Naive thymus-derived CD4-positive, alpha-beta T cell (primary cell): ENCODE measurements around the gene EIF4EBP2. TPM values are rescaled to one million over a fixed set of nuclear protein-coding genes. Genes with fewer than 3 reads are reported as not detected.

Source experiments
- ATAC-seq: fragments of 150-1000 bp; cut with Tn5 transposase; 2 replicates; pipeline ENCODE4 v1.10.0; 2021; ENCODE audit warnings: mild to moderate bottlenecking, moderate library complexity
- CTCF ChIA-PET: fragments of 350-600 bp; sonication (Branson Sonifier 250); formaldehyde crosslinking; loops from one replicate; lab custom pipeline; 2021; ENCODE audit warnings: antibody characterized with exemption; lab: Charles Lee
- POLR2A ChIA-PET: fragments of 350-600 bp; sonication (Branson Sonifier 250); formaldehyde crosslinking; loops from one replicate; lab custom pipeline; 2021; ENCODE audit warnings: antibody characterized with exemption, inconsistent platforms; lab: Charles Lee
- DNase-seq, 9 donors: peaks; one replicate each; pipeline versions ENCODE4 v3.0.0 to v3.0.0-alpha.2; 2020 to 2022; ENCODE audit warnings: mixed read lengths in 1 of 9
- H3K27ac ChIP-seq: one replicate; pipeline ENCODE4 v1.7.0; 2013; ENCODE audit warnings: mild to moderate bottlenecking, low read depth, low read length, moderate library complexity
- H3K27me3 ChIP-seq, 2 donors: one replicate each; pipeline ENCODE4 v1.7.0; 2013; ENCODE audit warnings: low read length in 2 of 2, mild to moderate bottlenecking in 2 of 2, moderate library complexity in 2 of 2; ENCODE audit not compliant: control insufficient read depth in 2 of 2, insufficient read depth in 2 of 2
- H3K36me3 ChIP-seq, 3 experiments: 1 replicate in 2 of 3; 2 replicates in 1 of 3; pipeline ENCODE4 v1.7.0; 2013; ENCODE audit warnings: low read length in 3 of 3, mild to moderate bottlenecking in 3 of 3, moderate library complexity in 1 of 3; ENCODE audit not compliant: insufficient read depth in 3 of 3, control insufficient read depth in 2 of 3
- H3K4me1 ChIP-seq, 2 donors: one replicate each; pipeline ENCODE4 v1.7.0; 2013; ENCODE audit warnings: low read length in 2 of 2, mild to moderate bottlenecking in 2 of 2, moderate library complexity in 1 of 2; ENCODE audit not compliant: control insufficient read depth in 2 of 2, insufficient read depth in 2 of 2
- H3K4me3 ChIP-seq: 2 replicates; pipeline ENCODE4 v1.7.0; 2013; ENCODE audit warnings: mild to moderate bottlenecking, low read length
- H3K9me3 ChIP-seq, 3 experiments: 1 replicate in 2 of 3; 2 replicates in 1 of 3; pipeline ENCODE4 v1.7.0; 2013; ENCODE audit warnings: low read length in 3 of 3; ENCODE audit not compliant: control insufficient read depth in 2 of 3
- H3K27ac Mint-ChIP-seq, 9 donors: one replicate each; pipeline ENCODE4 v1.8.0; 2020 to 2022; ENCODE audit warnings: mixed read lengths in 9 of 9, mild to moderate bottlenecking in 8 of 9, moderate library complexity in 5 of 9, inconsistent platforms in 2 of 9
- H3K27me3 Mint-ChIP-seq, 5 donors: one replicate each; pipeline ENCODE4 v1.8.0; 2021 to 2022; ENCODE audit warnings: mixed read lengths in 5 of 5, mild to moderate bottlenecking in 1 of 5
- H3K36me3 Mint-ChIP-seq, 5 donors: one replicate each; pipeline ENCODE4 v1.8.0; 2020 to 2022; ENCODE audit warnings: mixed read lengths in 5 of 5, mild to moderate bottlenecking in 3 of 5, inconsistent platforms in 1 of 5
- H3K4me1 Mint-ChIP-seq, 7 donors: one replicate each; pipeline ENCODE4 v1.8.0; 2020 to 2022; ENCODE audit warnings: mixed read lengths in 7 of 7, mild to moderate bottlenecking in 3 of 7, inconsistent platforms in 1 of 7
- H3K4me3 Mint-ChIP-seq, 10 donors: one replicate each; pipeline ENCODE4 v1.8.0; 2020 to 2022; ENCODE audit warnings: mild to moderate bottlenecking in 10 of 10, mixed read lengths in 10 of 10, moderate library complexity in 6 of 10, inconsistent platforms in 2 of 10
- H3K9me3 Mint-ChIP-seq, 11 donors: one replicate each; pipeline ENCODE4 v1.8.0; 2020 to 2022; ENCODE audit warnings: mixed read lengths in 11 of 11, mild to moderate bottlenecking in 4 of 11, inconsistent platforms in 1 of 11, moderate library complexity in 1 of 11
- intact Hi-C, 2 donors: fragments of 100-400 bp; cut with micrococcal nuclease; formaldehyde crosslinking; loops; one replicate each; pipeline ENCODE4 v1.15.1; 2023
- polyA plus RNA-seq, 2 donors: library from polyadenylated mRNA; unstranded; fragments of 300-500 nt; fragmentation: Illumina TruSeq; gene quantifications; one replicate each; pipeline ENCODE4 v1.2.3, GENCODE V29; 2021
- total RNA-seq, 6 experiments: library from RNA in 5 of 6; stranded (reverse) in 5 of 6; gene quantifications; 1 replicate in 5 of 6; 2 replicates in 1 of 6; pipeline ENCODE4 v1.2.3 and lab custom pipeline; 2021 to 2026

EIF4EBP2 gene
- total and polyA plus RNA-seq, 7 experiments from 2014 or later, result 33.5 to 54.3 (median 47.8) TPM

DNA sequence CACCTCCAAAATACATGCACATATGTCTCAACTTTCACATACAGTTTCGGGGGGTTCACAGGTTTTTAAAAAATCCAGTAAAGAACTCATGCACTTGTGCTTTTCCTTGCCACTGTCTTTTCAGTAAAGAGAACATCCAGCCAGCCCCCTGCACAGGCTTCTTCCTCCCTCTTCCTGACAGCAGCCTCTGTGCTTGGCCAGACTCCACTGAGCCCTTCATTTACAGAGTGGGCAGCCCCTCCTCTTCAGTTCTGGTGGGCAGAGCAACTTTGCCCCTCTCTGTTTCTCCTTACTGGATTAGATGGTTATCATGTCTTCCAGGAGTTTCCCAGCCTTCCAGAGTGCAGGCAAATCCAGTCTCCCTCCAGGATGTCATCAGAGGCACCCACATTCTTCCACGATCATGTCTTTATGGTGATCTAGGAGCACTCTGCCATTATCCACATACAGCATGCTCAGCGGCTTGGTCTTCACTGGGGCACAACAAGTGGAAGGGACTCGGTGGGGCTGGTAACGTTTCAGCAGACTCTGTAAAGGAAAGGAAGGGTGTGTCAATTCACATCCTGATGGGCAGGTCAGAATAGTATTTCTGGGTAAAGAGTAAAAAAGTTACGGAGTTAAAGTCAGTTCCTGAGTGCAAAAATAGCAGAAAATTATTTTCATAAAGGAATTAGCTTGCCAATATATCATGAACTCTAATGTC lies 28.8 kb downstream of the EIF4EBP2 start:
- ATAC-seq (no peak), DNase-seq (no peak)
- H3K36me3 Mint-ChIP-seq, result peaks cover 0 to 12% (median 4%) of the 10 kb centered on the region in 5 donors
- H3K4me1 ChIP-seq, result peaks cover 0 to 18% of the 10 kb centered on the region in 2 donors
- H3K9me3 Mint-ChIP-seq, result no peaks in the 10 kb centered on the region
- peak overlapping the region; percentile 45 for H3K4me3 ChIP-seq
- H3K9me3 ChIP-seq, result no peaks in the 10 kb centered on the region
- H3K27ac ChIP-seq, result peak overlapping the region; percentile 64
- POLR2A ChIA-PET, result interaction anchor here (0.5 to 2.3 kb wide), 5 partner anchors 9 to 51 kb away, joined by 3 to 9 read pairs (median 4); partner anchors contain the start of gene EIF4EBP2
- H3K27ac Mint-ChIP-seq, result peak overlapping the region; percentile 76 to 97 (median 85)
- peaks cover 0 to 12% (median 0%) of the 10 kb centered on the region in 5 donors for H3K27me3 Mint-ChIP-seq
- H3K36me3 ChIP-seq, result no peaks in the 10 kb centered on the region
- CTCF ChIA-PET, result no interaction called here
- intact Hi-C loops, result loop anchor here in 1 of 2 donors (2.0 kb wide), 1 partner anchor 28 kb away; the partner anchor contains the start of gene EIF4EBP2
- peaks cover 11 to 39% (median 35%) of the 10 kb centered on the region in 7 donors for H3K4me1 Mint-ChIP-seq
- no peaks in the 10 kb centered on the region for H3K27me3 ChIP-seq
- H3K4me3 Mint-ChIP-seq, result peak overlapping the region; percentile 77 to 87 (median 82)

DNA sequence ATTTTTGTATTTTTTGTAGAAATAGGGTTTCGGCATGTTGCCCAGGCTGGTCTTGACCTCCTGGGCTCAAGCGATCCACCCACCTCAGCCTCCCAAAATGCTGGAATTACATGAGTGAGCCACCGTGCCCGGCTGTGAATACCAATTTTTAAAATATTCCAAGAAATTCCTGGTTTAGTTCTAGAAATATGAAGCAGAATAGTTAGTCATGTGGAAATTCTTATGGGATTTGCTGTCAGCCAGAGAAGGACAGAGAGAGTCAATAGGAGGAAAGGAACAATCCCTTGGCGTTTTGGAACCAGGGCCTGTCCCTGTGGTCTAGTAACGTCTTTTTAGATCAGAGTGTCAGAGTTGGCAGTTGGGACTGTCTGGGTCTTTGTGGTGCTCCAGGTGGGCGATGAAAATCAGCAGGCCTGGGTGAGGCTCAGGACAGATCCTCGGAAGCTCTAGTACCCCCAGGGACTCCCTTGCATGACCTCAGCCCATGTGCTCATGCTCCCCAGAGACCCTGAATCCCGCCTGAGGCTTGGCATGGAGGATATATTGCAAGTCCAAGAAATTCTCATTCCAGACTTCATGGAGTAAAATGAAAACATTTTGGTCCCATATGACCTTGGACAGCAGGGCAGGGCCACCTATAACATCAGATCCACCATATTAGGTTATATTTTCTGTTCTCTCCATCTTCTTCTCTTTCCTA lies 29.8 kb downstream of the EIF4EBP2 start:
- no peak for ATAC-seq
- Histone ChIP-seq H3K36me3 (no peaks in the 10 kb centered on the region), H3K9me3 (no peaks in the 10 kb centered on the region), H3K4me1 (peaks cover 0 to 18% of the 10 kb centered on the region in 2 donors), H3K4me3 (no peak overlapping the region), H3K27ac (no peak overlapping the region), H3K27me3 (no peaks in the 10 kb centered on the region)
- Mint-ChIP-seq H3K4me1 (peaks cover 11 to 39% (median 35%) of the 10 kb centered on the region in 7 donors), H3K27ac (peak overlapping the region in 8 of 9 donors; percentile 24 to 97 (median 76)), H3K36me3 (peaks cover 0 to 10% (median 0%) of the 10 kb centered on the region in 5 donors), H3K9me3 (no peaks in the 10 kb centered on the region), H3K4me3 (peak overlapping the region in 5 of 10 donors; percentile 5 to 85 (median 37)), H3K27me3 (peaks cover 0 to 22% (median 2%) of the 10 kb centered on the region in 5 donors)
- POLR2A ChIA-PET, result interaction anchor here (1.5 kb wide), 1 partner anchor 30 kb away, joined by 7 read pairs; the partner anchor contains the start of gene EIF4EBP2
- no peak for DNase-seq
- intact Hi-C loops, result loop anchor here in 1 of 2 donors (2.0 kb wide), 1 partner anchor 29 kb away; the partner anchor contains the start of gene EIF4EBP2
- CTCF ChIA-PET, result interaction anchor here (0.5 to 1.9 kb wide), 3 partner anchors 69 to 1123 kb away, joined by 4 to 6 read pairs (median 5); no protein-coding TSS in a partner anchor

DNA sequence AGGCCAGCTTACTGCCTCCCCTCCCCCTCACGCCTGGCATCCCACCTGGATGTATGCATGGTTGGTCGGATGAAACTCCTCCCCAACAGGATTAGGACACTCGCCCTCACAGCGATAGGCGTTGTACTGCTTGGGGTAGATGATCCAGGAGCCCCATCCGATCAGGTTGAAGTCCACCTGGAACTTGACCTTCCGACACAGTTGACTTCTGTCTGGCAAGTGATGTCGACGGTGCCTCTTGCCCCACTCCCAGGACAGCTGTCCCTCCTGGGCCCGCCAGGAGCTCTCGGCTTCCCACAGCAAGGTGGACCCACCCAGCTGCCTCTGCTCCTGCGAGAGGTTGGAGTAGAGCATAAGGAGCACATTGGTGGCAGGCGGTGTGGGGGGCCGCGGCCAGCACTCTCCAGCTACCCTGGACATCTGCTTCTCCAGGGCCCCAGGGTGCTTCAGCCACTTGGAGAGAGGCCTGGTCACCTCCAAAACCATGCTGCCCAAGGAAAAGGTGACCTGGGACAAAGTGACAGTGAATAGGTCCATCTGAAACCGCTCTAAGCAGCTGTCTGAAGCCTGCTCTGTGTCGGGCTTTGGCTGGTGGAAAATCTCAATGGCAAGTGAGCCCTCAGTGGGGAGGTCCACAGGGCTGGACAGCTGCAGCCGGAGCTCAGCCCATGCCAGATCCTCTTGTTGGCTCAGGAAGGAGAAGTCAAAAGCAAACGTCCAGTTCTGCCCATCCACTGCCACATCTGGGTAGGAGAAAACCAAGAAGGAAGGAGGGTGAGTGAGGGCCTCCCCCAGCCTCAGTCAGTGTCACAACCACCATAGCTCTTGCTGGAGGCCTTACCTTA lies 31.5 kb downstream of the EIF4EBP2 start:
- POLR2A ChIA-PET, result no interaction called here

DNA sequence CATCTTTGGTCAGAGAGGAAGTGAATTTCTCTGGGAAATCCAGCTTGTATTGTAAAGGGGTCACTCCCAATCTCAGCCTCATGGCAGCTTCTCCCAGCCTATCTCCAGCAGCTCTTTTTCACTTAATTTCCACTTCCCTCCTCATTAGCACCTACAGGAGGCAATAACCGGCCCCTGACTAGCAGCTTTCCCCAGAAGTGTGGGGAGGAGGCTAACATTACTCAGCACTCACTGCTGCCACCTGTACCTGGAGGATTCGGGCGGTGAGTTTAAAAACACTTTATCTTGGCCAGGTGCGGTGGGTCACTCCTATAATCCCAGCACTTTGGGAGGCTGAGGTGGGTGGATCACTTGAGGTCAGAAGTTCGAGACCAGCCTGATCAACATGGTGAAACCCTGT lies 33.8 kb downstream of the EIF4EBP2 start:
- intact Hi-C loops, result no loop called here
- Mint-ChIP-seq H3K4me3 (no peak overlapping the region), H3K4me1 (peaks cover 19 to 37% (median 30%) of the 10 kb centered on the region in 7 donors), H3K27me3 (peaks cover 26 to 59% (median 31%) of the 10 kb centered on the region in 5 donors), H3K27ac (no peak overlapping the region), H3K36me3 (peaks cover 0 to 5% (median 0%) of the 10 kb centered on the region in 5 donors), H3K9me3 (peaks cover 0 to 1% (median 0%) of the 10 kb centered on the region in 11 donors)
- H3K27ac ChIP-seq, result no peak overlapping the region
- ChIA-PET CTCF (no interaction called here), POLR2A (interaction anchor here (1.4 kb wide), 1 partner anchor 34 kb away, joined by 3 read pairs; the partner anchor contains the start of gene EIF4EBP2)
- no peaks in the 10 kb centered on the region for H3K9me3 ChIP-seq
- H3K27me3 ChIP-seq, result peaks cover 0 to 16% of the 10 kb centered on the region in 2 donors
- no peak overlapping the region for H3K4me3 ChIP-seq
- ATAC-seq, result no peak
- H3K4me1 ChIP-seq, result peaks cover 8 to 25% of the 10 kb centered on the region in 2 donors
- no peak for DNase-seq
- H3K36me3 ChIP-seq, result no peaks in the 10 kb centered on the region

More for the DNA sequence above, 31.5 kb downstream of the EIF4EBP2 start:
- no peak overlapping the region for H3K27ac ChIP-seq
- CTCF ChIA-PET, result interaction anchor here (1.9 kb wide), 1 partner anchor 214 kb away, joined by 5 read pairs; no protein-coding TSS in a partner anchor
- H3K36me3 ChIP-seq, result no peaks in the 10 kb centered on the region
- Mint-ChIP-seq H3K4me1 (peaks cover 13 to 44% (median 38%) of the 10 kb centered on the region in 7 donors), H3K36me3 (peaks cover 0 to 6% (median 0%) of the 10 kb centered on the region in 5 donors), H3K4me3 (no peak overlapping the region), H3K27me3 (peaks cover 11 to 38% (median 14%) of the 10 kb centered on the region in 5 donors), H3K9me3 (no peaks in the 10 kb centered on the region), H3K27ac (no peak overlapping the region)
- intact Hi-C loops, result no loop called here
- no peak for DNase-seq
- no peak for ATAC-seq
- H3K4me1 ChIP-seq, result peaks cover 0 to 22% of the 10 kb centered on the region in 2 donors
- H3K4me3 ChIP-seq, result no peak overlapping the region
- H3K27me3 ChIP-seq, result no peaks in the 10 kb centered on the region
- no peaks in the 10 kb centered on the region for H3K9me3 ChIP-seq

DNA sequence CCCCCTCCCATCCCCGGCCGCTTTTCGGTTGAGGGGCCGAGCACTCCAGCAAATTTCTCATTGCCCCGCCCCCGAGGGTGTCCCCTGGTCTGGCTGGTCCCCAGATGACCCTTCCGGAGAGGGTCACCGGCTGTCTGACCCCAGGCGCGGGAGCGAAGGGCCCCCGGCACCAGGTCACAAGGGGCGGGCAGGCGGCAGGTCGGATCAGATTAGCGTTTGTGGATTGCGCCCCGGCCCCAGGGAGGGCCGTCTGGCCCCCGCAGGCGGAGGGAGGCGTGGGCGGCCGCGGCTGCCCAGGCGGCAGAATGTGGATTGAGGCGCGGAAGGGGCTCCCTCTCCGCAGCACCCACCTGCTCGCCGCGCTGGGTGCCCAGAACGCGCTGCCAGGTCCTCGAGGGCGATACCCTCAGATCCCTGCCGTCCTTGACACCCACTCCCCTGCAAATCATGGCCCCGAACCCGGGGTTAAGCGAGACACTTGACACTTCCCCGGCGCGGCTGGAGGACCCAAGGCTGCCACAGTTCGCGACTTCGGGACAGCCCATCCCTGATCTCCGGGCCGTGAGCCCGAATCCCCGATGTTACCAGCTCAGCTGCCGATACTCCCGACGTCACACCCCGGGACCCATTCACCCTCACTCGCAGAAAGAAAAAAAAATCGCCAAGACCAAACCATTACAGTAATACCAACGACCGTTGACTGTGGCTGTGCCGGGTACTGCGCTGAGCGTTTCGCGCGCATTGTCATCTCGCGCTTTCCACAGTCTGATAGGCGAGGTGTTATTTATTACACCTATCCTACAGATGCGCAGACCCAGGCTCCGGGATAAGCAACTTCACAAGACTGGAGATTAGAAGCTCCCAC lies 36.6 kb downstream of the EIF4EBP2 start:
- Histone ChIP-seq H3K36me3 (no peaks in the 10 kb centered on the region), H3K27ac (no peak overlapping the region), H3K4me3 (peak overlapping the region; percentile 54), H3K4me1 (peaks cover 8 to 19% of the 10 kb centered on the region in 2 donors), H3K27me3 (peaks cover 0 to 16% of the 10 kb centered on the region in 2 donors), H3K9me3 (no peaks in the 10 kb centered on the region)
- Mint-ChIP-seq H3K27me3 (peaks cover 30 to 75% (median 33%) of the 10 kb centered on the region in 5 donors), H3K36me3 (peaks cover 0 to 5% (median 0%) of the 10 kb centered on the region in 5 donors), H3K9me3 (peaks cover 0 to 1% (median 0%) of the 10 kb centered on the region in 11 donors), H3K4me1 (peaks cover 6 to 19% (median 12%) of the 10 kb centered on the region in 7 donors), H3K27ac (no peak overlapping the region), H3K4me3 (peak overlapping the region; percentile 69 to 91 (median 82))
- CTCF ChIA-PET, result no interaction called here
- DNase-seq (peak in 1 of 9 donors; percentile 9), ATAC-seq (peak; percentile 53)
- intact Hi-C loops, result no loop called here
- POLR2A ChIA-PET, result no interaction called here
